Rectal smooth muscle tissue (tissue), 1 donor: ENCODE results near the gene ADGRA1.

ENCODE experiments used
- H3K27ac ChIP-seq: one replicate; pipeline ENCODE4 v1.7.0; 2013; ENCODE audit warnings: low read depth, low read length, inconsistent platforms
- H3K27me3 ChIP-seq: one replicate; pipeline ENCODE4 v1.7.0; 2013; ENCODE audit warnings: low read length; ENCODE audit not compliant: control insufficient read depth, insufficient read depth
- H3K36me3 ChIP-seq: one replicate; pipeline ENCODE4 v1.7.0; 2013; ENCODE audit warnings: low read length; ENCODE audit not compliant: control insufficient read depth, insufficient read depth
- H3K4me1 ChIP-seq: one replicate; pipeline ENCODE4 v1.7.0; 2013; ENCODE audit warnings: low read length; ENCODE audit not compliant: control insufficient read depth, insufficient read depth
- H3K4me3 ChIP-seq: one replicate; pipeline ENCODE4 v1.7.0; 2013; ENCODE audit warnings: low read length
- H3K9ac ChIP-seq: one replicate; pipeline ENCODE4 v1.7.0; 2013; ENCODE audit warnings: low read length

ADGRA1 gene

GRCh38 chr10:133087679-133088178 is at the start of gene ADGRA1:
Gene ADGRA1 (plus strand): TSS chr10:133087924. CDS start chr10:133088910, 986 bp downstream.
- H3K9ac ChIP-seq: no peak within 1 kb of the TSS
- H3K36me3 ChIP-seq: no peaks in the 10 kb centered on the region
- H3K27ac ChIP-seq: no peak within 1 kb of the TSS
- H3K4me1 ChIP-seq: no peaks in the 10 kb centered on the region
- H3K27me3 ChIP-seq: peaks cover 8% of the 10 kb centered on the region
- H3K4me3 ChIP-seq: no peak within 1 kb of the TSS

GRCh38 chr10:133038036-133038823 is 49.5 kb upstream of the ADGRA1 start:
- Histone ChIP-seq H3K9ac (no peak overlapping the region), H3K36me3 (no peaks in the 10 kb centered on the region), H3K27ac (no peak overlapping the region), H3K4me3 (no peak overlapping the region), H3K4me1 (no peaks in the 10 kb centered on the region), H3K27me3 (no peaks in the 10 kb centered on the region)

- Histone ChIP-seq H3K9ac (no peak overlapping the region), H3K4me1 (no peaks in the 10 kb centered on the region), H3K4me3 (no peak overlapping the region), H3K27me3 (no peaks in the 10 kb centered on the region), H3K27ac (no peak overlapping the region), H3K36me3 (no peaks in the 10 kb centered on the region)
Observed at GRCh38 chr10:133039107-133039802, 48.5 kb upstream of the ADGRA1 start.

- H3K9ac ChIP-seq: no peak overlapping the region
- no peaks in the 10 kb centered on the region for H3K27me3 ChIP-seq
- H3K27ac ChIP-seq: no peak overlapping the region
- H3K36me3 ChIP-seq: no peaks in the 10 kb centered on the region
- H3K4me3 ChIP-seq: no peak overlapping the region
- no peaks in the 10 kb centered on the region for H3K4me1 ChIP-seq
Observed at GRCh38 chr10:133039803-133040165, 47.9 kb upstream of the ADGRA1 start.

GRCh38 chr10:133040198-133040597 is 47.5 kb upstream of the ADGRA1 start:
- no peak overlapping the region for H3K4me3 ChIP-seq
- no peaks in the 10 kb centered on the region for H3K36me3 ChIP-seq
- H3K4me1 ChIP-seq: no peaks in the 10 kb centered on the region
- no peaks in the 10 kb centered on the region for H3K27me3 ChIP-seq
- no peak overlapping the region for H3K27ac ChIP-seq
- no peak overlapping the region for H3K9ac ChIP-seq

GRCh38 chr10:133041101-133041500 is 46.6 kb upstream of the ADGRA1 start:
- Histone ChIP-seq H3K4me1 (no peaks in the 10 kb centered on the region), H3K4me3 (no peak overlapping the region), H3K36me3 (no peaks in the 10 kb centered on the region), H3K27ac (no peak overlapping the region), H3K27me3 (no peaks in the 10 kb centered on the region), H3K9ac (no peak overlapping the region)

- Histone ChIP-seq H3K4me1 (no peaks in the 10 kb centered on the region), H3K9ac (no peak overlapping the region), H3K27ac (no peak overlapping the region), H3K27me3 (no peaks in the 10 kb centered on the region), H3K4me3 (no peak overlapping the region), H3K36me3 (no peaks in the 10 kb centered on the region)
Observed at GRCh38 chr10:133042061-133042460, 45.7 kb upstream of the ADGRA1 start.

GRCh38 chr10:133042816-133043215 is 44.9 kb upstream of the ADGRA1 start:
- no peaks in the 10 kb centered on the region for H3K27me3 ChIP-seq

GRCh38 chr10:133043541-133044225 is 44.0 kb upstream of the ADGRA1 start:
- H3K4me3 ChIP-seq: no peak overlapping the region
- no peaks in the 10 kb centered on the region for H3K4me1 ChIP-seq
- H3K9ac ChIP-seq: no peak overlapping the region
- no peaks in the 10 kb centered on the region for H3K27me3 ChIP-seq
- H3K27ac ChIP-seq: no peak overlapping the region
- no peaks in the 10 kb centered on the region for H3K36me3 ChIP-seq

More at GRCh38 chr10:133042816-133043215, 44.9 kb upstream of the ADGRA1 start:
- H3K4me3 ChIP-seq: no peak overlapping the region
- H3K36me3 ChIP-seq: no peaks in the 10 kb centered on the region
- no peaks in the 10 kb centered on the region for H3K4me1 ChIP-seq
- H3K27ac ChIP-seq: no peak overlapping the region
- no peak overlapping the region for H3K9ac ChIP-seq

- Histone ChIP-seq H3K27ac (no peak overlapping the region), H3K36me3 (no peaks in the 10 kb centered on the region), H3K4me3 (no peak overlapping the region), H3K9ac (no peak overlapping the region), H3K27me3 (no peaks in the 10 kb centered on the region), H3K4me1 (no peaks in the 10 kb centered on the region)
Observed at GRCh38 chr10:133044401-133044811, 43.3 kb upstream of the ADGRA1 start.

- Histone ChIP-seq H3K27ac (no peak overlapping the region), H3K27me3 (no peaks in the 10 kb centered on the region), H3K36me3 (no peaks in the 10 kb centered on the region), H3K9ac (no peak overlapping the region), H3K4me3 (no peak overlapping the region), H3K4me1 (no peaks in the 10 kb centered on the region)
Observed at GRCh38 chr10:133045556-133046389, 42.0 kb upstream of the ADGRA1 start.

- Histone ChIP-seq H3K9ac (no peak overlapping the region), H3K36me3 (no peaks in the 10 kb centered on the region), H3K27me3 (no peaks in the 10 kb centered on the region), H3K4me3 (no peak overlapping the region), H3K4me1 (no peaks in the 10 kb centered on the region), H3K27ac (no peak overlapping the region)
Observed at GRCh38 chr10:133046390-133046765, 41.3 kb upstream of the ADGRA1 start.
